GM12874 (cell line): Measurements from ENCODE around the gene HDAC1.

Experiments used
- CTCF ChIP-seq: IDR thresholded peaks from 2 replicates; pipeline ENCODE4 v1.5.1; 2011; ENCODE audit warnings: low read depth, mild to moderate bottlenecking, control low read depth, low read length, moderate library complexity; ENCODE audit not compliant: insufficient read depth

HDAC1 gene

GRCh38 chr1:32303997-32304622 lies 12.2 kb downstream of the HDAC1 start:
- TF ChIP-seq CTCF = no peak

- no peak for TF ChIP-seq CTCF
Observed at GRCh38 chr1:32305310-32305709, 13.4 kb downstream of the HDAC1 start.

GRCh38 chr1:32307324-32307723 lies 15.4 kb downstream of the HDAC1 start:
- no peak for TF ChIP-seq CTCF

- no peak for TF ChIP-seq CTCF
Observed at GRCh38 chr1:32309960-32310359, 18.1 kb downstream of the HDAC1 start.

- no peak for TF ChIP-seq CTCF
Observed at GRCh38 chr1:32311709-32312393, 20.0 kb downstream of the HDAC1 start.

- no peak for TF ChIP-seq CTCF
Observed at GRCh38 chr1:32316903-32317277, 25.0 kb downstream of the HDAC1 start.

GRCh38 chr1:32318127-32318869 lies 26.4 kb downstream of the HDAC1 start:
- TF ChIP-seq CTCF = no peak
